ENCODE measurements around the gene PROZ.

GRCh38 chr13:113119822-113120189, 38.6 kb upstream of the PROZ start:
- TF ChIP-seq EZH2 (IDR thresholded peaks at IDR 0.05; ENCODE audit: insufficient read depth, poor library complexity, severe bottlenecking) (no peak), EZH2phosphoT487 (IDR thresholded peaks at IDR 0.05; ENCODE audit: insufficient read depth, low read depth) (no peak)
